WTC11 (cell line): ENCODE data around the gene ADAMTS15. TPM values are rescaled to one million over a fixed set of nuclear protein-coding genes. Genes with fewer than 3 reads are reported as not detected.
A peak's percentile ranks its signal among the peaks of the same experiment; 100 is the strongest.

Experiments used
- ATAC-seq: fragments of 200-7000 bp; cut with Tn5 transposase; 2 replicates; pipeline ENCODE4 v1.10.0; 2021; ENCODE audit warnings: mild to moderate bottlenecking, moderate library complexity
- CTCF ChIA-PET: fragments of 300-600 bp; sonication (Branson Sonifier 250); formaldehyde crosslinking; loops from one replicate; lab custom pipeline; 2021; ENCODE audit warnings: antibody characterized with exemption; lab: Charles Lee
- POLR2A ChIA-PET: fragments of 350-600 bp; sonication (Branson Sonifier 250); formaldehyde crosslinking; loops from one replicate; lab custom pipeline; 2021; ENCODE audit warnings: antibody characterized with exemption; lab: Charles Lee
- DNase-seq: peaks from one replicate; pipeline ENCODE4 v3.0.0; 2021; ENCODE audit warnings: low spot score
- H3K27ac Mint-ChIP-seq: 2 replicates; pipeline ENCODE4 v1.8.0; 2021; ENCODE audit warnings: mixed read lengths
- H3K27me3 Mint-ChIP-seq: 2 replicates; pipeline ENCODE4 v1.8.0; 2021; ENCODE audit warnings: low read depth, mild to moderate bottlenecking, moderate library complexity, mixed read lengths
- H3K36me3 Mint-ChIP-seq: 2 replicates; pipeline ENCODE4 v1.8.0; 2021; ENCODE audit warnings: mixed read lengths
- H3K4me1 Mint-ChIP-seq: 2 replicates; pipeline ENCODE4 v1.8.0; 2022; ENCODE audit warnings: mixed read lengths
- H3K4me3 Mint-ChIP-seq: 2 replicates; pipeline ENCODE4 v1.8.0; 2021; ENCODE audit warnings: mild to moderate bottlenecking, moderate library complexity, mixed read lengths
- H3K9me3 Mint-ChIP-seq: 2 replicates; pipeline ENCODE4 v1.8.0; 2021; ENCODE audit warnings: mixed read lengths
- AFF4 ChIP-seq: sonication (generic); formaldehyde crosslinking; IDR thresholded peaks from 2 replicates; pipeline ENCODE4 v1.8.1; 2023; ENCODE audit warnings: mild to moderate bottlenecking, missing genetic modification reagents, borderline replicate concordance
- CREM ChIP-seq: sonication (generic); formaldehyde crosslinking; IDR thresholded peaks from 2 replicates; pipeline ENCODE4 v1.8.1; 2022; ENCODE audit warnings: mild to moderate bottlenecking, missing genetic modification reagents, moderate library complexity
- E2F1 ChIP-seq: sonication (generic); formaldehyde crosslinking; IDR thresholded peaks from 2 replicates; pipeline ENCODE4 v1.8.0; 2022; ENCODE audit warnings: mild to moderate bottlenecking, missing genetic modification reagents
- ELF4 ChIP-seq: sonication (generic); formaldehyde crosslinking; IDR thresholded peaks from 2 replicates; pipeline ENCODE4 v1.8.1; 2022; ENCODE audit warnings: low read depth, mild to moderate bottlenecking, moderate library complexity, missing genetic modification reagents
- HMGA2 ChIP-seq: fragments of 250-450 bp; sonication (Bioruptor Pico); IDR thresholded peaks from 2 replicates; pipeline ENCODE4 v1.4.0; 2021; ENCODE audit warnings: mild to moderate bottlenecking, moderate library complexity
- PRDM15 ChIP-seq: sonication (generic); formaldehyde crosslinking; IDR thresholded peaks from 2 replicates; pipeline ENCODE4 v1.8.0; 2022; ENCODE audit warnings: missing genetic modification reagents
- ZMAT4 ChIP-seq: fragments of 250-450 bp; sonication (Bioruptor Pico); IDR thresholded peaks from 2 replicates; pipeline ENCODE4 v1.9.0; 2021; ENCODE audit warnings: mild to moderate bottlenecking
- ZNF232 ChIP-seq: sonication (generic); formaldehyde crosslinking; IDR thresholded peaks from 2 replicates; pipeline ENCODE4 v1.8.0; 2022; ENCODE audit warnings: mild to moderate bottlenecking, missing genetic modification reagents
- ZNF416 ChIP-seq: fragments of 250-450 bp; sonication (Bioruptor Pico); IDR thresholded peaks from 2 replicates; pipeline ENCODE4 v1.9.0; 2021; ENCODE audit warnings: mild to moderate bottlenecking, inconsistent platforms
- ZNF425 ChIP-seq: fragments of 250-450 bp; sonication (Bioruptor Pico); conservative IDR thresholded peaks from 2 replicates; pipeline ENCODE4 v1.9.0; 2021; ENCODE audit warnings: mild to moderate bottlenecking
- ZNF671 ChIP-seq: fragments of 250-450 bp; sonication (Bioruptor Pico); IDR thresholded peaks from 2 replicates; pipeline ENCODE4 v1.8.0; 2021; ENCODE audit warnings: mild to moderate bottlenecking
- total RNA-seq: library from RNA; stranded (reverse); gene quantifications from 3 replicates; pipeline ENCODE4 v1.2.3, GENCODE V29; 2021
- TF ChIP-seq, protein P1 (sequence below): sonication (generic); formaldehyde crosslinking; IDR thresholded peaks from 2 replicates; pipeline ENCODE4 v1.8.1; 2023; ENCODE audit warnings: mild to moderate bottlenecking, moderate library complexity, missing genetic modification reagents
- TF ChIP-seq, protein P2 (sequence below): sonication (generic); formaldehyde crosslinking; IDR thresholded peaks from 2 replicates; pipeline ENCODE4 v1.8.0; 2022; ENCODE audit warnings: mild to moderate bottlenecking, missing genetic modification reagents

ADAMTS15 gene
- total RNA-seq, 1 experiment from 2014 or later = 3.7 TPM

GRCh38 chr11:130420478-130421198 is 27.8 kb upstream of the ADAMTS15 start:
- POLR2A ChIA-PET = no interaction called here
- CTCF ChIA-PET = no interaction called here

GRCh38 chr11:130421199-130421585 is 27.3 kb upstream of the ADAMTS15 start:
- H3K9me3 Mint-ChIP-seq = peaks cover 3% of the 10 kb centered on the region; the same call in 1 of the 2 replicates
- ATAC-seq (no peak), DNase-seq (no peak)
- no peak overlapping the region for H3K27ac Mint-ChIP-seq
- peaks cover 14% of the 10 kb centered on the region for H3K4me1 Mint-ChIP-seq
- ChIA-PET CTCF (no interaction called here), POLR2A (no interaction called here)
- no peak overlapping the region for H3K4me3 Mint-ChIP-seq
- peaks cover 7% of the 10 kb centered on the region for H3K27me3 Mint-ChIP-seq
- H3K36me3 Mint-ChIP-seq = peaks cover 5% of the 10 kb centered on the region
- TF ChIP-seq ELF4 (CRISPR knock-in tag) (no peak), ZNF671 (no peak), CREM (CRISPR knock-in tag) (no peak), AFF4 (CRISPR knock-in tag) (no peak), ZNF416 (CRISPR knock-in tag) (no peak), ZMAT4 (CRISPR knock-in tag) (no peak)
- TF ChIP-seq, protein P1, sequence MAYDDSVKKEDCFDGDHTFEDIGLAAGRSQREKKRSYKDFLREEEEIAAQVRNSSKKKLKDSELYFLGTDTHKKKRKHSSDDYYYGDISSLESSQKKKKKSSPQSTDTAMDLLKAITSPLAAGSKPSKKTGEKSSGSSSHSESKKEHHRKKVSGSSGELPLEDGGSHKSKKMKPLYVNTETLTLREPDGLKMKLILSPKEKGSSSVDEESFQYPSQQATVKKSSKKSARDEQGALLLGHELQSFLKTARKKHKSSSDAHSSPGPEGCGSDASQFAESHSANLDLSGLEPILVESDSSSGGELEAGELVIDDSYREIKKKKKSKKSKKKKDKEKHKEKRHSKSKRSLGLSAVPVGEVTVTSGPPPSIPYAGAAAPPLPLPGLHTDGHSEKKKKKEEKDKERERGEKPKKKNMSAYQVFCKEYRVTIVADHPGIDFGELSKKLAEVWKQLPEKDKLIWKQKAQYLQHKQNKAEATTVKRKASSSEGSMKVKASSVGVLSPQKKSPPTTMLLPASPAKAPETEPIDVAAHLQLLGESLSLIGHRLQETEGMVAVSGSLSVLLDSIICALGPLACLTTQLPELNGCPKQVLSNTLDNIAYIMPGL (CRISPR knock-in tag) = no peak
- TF ChIP-seq, protein P2, sequence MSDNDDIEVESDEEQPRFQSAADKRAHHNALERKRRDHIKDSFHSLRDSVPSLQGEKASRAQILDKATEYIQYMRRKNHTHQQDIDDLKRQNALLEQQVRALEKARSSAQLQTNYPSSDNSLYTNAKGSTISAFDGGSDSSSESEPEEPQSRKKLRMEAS = no peak

More at GRCh38 chr11:130420478-130421198, 27.8 kb upstream of the ADAMTS15 start:
- Mint-ChIP-seq H3K27ac (peak overlapping the region; percentile 49; the same call in 1 of the 2 replicates), H3K4me1 (peaks cover 14% of the 10 kb centered on the region), H3K27me3 (peaks cover 2% of the 10 kb centered on the region; the same call in 1 of the 2 replicates), H3K4me3 (no peak overlapping the region), H3K9me3 (peaks cover 3% of the 10 kb centered on the region; the same call in 1 of the 2 replicates), H3K36me3 (peaks cover 5% of the 10 kb centered on the region)
- DNase-seq (no peak), ATAC-seq (no peak)
- TF ChIP-seq ZNF232 (CRISPR knock-in tag) (no peak), E2F1 (no peak), PRDM15 (CRISPR knock-in tag) (no peak), HMGA2 (CRISPR knock-in tag) (no peak), ZNF425 (CRISPR knock-in tag) (no peak)
